Transverse colon (tissue), 3 donors: ENCODE measurements around the gene LDLRAD4.

Source experiments
- CTCF ChIP-seq, 5 experiments: fragments of 200-600 bp in 3 of 5; fragments of 450-650 bp in 2 of 5; sonication (generic) in 3 of 5; IDR thresholded peaks; 1 replicate in 2 of 5; 2 replicates in 3 of 5; pipeline ENCODE4 v1.5.1; 2016 to 2017; ENCODE audit warnings: antibody characterized with exemption in 5 of 5, inconsistent platforms in 3 of 5, mild to moderate bottlenecking in 2 of 5, moderate library complexity in 1 of 5
- POLR2A ChIP-seq: fragments of 450-650 bp; IDR thresholded peaks from one replicate; pipeline ENCODE4 v1.6.1; 2016; ENCODE audit warnings: antibody characterized with exemption, mild to moderate bottlenecking, moderate library complexity

GRCh38 chr18:13635046-13635445 is 416.5 kb downstream of the LDLRAD4 start:
- TF ChIP-seq CTCF (IDR thresholded peaks at IDR 0.05) = no peak
- TF ChIP-seq POLR2A = no peak
